NK-92 treated with Interleukin-12 subunit alpha and Interleukin-12 subunit beta, amount 100 ng/mL, for 24 hours (cell line): ENCODE data around the gene TTC27.
A peak's percentile ranks its signal among the peaks of the same experiment; 100 is the strongest.
"Not testable (repeated sequence)": the region's sequence is repeated elsewhere in the genome, so short reads cannot be mapped to it uniquely, and the experiment has no call there.

Experiments
- DNase-seq: peaks from one replicate; lab custom pipeline; 2025; lab: John Stamatoyannopoulos, UW

TTC27 gene

DNA sequence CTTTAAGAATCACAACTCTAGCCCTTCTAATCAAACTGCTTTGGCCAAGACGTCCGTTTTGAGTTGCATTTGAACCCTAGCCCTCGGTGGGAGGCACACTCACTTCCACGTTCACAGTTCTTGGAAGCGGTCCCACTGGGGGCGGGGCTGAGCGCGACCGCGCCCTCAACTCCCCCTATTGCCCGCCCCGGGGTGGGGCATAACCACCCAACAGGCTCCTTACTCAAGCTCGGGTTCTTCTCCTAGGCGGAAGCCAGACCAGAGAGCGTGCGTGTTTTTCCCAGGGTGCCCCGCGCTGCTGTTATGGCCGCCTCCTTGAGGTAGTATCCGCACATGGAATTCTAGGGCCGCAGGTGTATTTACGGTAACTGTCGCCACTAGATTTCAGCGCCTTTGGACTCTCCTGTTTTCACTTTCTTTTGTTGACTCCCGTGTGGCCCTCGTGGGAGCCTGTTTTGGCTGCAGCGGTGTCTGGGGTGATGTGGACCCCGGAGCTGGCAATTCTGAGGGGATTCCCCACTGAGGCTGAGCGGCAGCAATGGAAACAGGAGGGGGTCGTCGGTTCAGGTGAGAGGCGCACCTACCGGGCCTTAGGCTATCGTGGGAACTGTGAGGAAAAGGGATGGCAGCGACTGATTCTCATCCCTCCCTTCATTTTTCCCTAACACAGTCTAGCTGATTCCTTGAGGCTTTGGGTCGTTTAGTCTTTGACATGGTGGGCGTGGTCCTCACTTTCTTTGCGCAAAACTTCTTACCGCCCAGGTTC, at the start of gene TTC27:
TSS of gene TTC27 (plus strand) at position 237 of the 766 bp plus-strand sequence. CDS start at position 480, 243 bp downstream.
- DNase-seq, result peak; percentile 76

DNA sequence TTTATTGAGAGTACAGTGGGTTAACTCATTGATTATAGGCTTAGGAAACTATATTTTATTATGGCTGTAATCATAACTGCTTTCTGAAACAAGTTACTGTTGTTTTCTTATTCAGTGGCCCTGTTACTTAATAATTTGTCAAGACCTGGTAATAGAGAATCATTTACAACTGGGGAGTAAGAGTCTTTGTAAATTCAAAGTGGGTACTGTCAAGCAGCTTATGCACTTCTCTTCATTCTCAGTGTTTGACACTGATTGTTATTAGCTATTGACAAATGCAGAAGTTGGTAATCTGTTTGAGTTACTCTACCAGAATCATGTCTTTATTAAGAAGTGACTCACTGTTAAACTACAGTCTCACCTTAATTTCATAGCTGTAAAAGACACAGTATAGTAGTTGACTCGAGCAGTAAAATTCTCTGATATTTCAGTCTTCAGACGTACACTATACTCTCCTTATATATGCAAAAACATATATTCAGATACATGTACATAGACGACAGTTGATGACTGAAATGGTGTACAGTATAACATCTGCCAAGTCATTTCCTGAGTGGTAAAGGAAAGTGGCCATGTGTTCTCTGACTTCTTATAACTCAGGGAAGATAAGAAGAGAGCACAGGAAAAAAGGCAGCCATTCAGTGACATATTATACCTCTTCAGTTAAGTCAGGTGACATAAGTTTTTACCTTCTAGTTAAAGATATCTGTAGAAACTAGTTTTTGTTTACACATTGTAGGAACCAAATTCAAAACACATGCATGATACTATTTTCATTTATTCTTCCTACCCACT, 36.0 kb upstream of the TTC27 start:
- DNase-seq, result no peak

DNA sequence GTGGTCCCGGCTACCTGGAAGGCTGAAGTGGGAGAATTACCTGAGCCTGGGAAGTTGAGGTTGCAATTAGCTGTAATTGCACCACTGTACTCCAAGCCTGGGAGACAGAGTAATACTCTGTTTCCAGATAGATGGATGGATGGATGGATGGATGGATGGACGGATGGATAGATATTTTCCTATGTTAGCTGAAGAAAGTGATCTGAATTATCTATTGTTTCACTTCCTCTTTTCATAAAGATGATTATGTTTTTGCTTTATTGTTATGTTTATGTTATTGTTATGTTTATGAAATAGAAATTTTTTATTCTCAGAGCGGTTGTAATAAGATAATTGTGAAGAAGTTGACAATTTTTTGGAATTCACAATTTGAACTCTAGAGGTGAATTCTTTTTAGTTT, 33.3 kb upstream of the TTC27 start:
- no peak for DNase-seq

DNA sequence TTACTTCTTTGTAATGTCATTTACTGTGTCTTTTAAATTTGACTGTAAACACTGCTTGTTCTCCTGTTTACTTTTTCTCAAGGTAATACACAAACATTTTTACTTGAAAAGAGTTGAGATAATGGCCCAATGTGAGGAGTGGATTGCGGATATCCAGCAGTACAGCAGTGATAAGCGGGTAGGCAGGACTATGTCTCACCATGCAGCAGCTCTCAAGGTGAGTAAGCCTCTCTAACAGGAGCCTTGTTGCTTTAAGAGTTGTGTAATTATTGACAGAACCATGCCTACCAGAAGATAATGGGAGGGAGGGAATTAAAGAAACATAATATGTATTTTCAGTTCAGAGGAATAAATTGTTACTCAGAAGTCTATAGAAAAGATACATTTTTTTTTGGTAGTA, 16.5 kb upstream of the TTC27 start:
- DNase-seq, result no peak

DNA sequence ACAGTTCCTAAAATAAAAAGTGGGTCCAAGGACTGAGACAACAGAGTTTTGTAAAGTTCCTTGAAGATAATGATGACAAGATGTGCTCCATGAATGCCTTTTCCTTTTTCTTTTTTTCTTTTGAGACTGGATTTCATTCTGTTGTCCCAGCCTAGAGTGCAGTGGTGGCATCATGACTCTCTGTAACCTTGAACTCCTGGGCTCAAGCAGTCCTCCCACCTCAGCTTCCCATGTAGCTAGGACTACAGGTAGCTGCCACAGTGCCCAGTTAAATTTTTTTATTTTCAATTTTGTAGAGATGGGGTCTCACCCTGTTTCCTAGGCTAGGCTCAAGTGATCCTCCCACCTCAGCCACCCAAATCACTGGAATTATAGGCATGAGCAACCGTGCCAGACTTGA, 16.1 kb upstream of the TTC27 start:
- DNase-seq, result no peak

DNA sequence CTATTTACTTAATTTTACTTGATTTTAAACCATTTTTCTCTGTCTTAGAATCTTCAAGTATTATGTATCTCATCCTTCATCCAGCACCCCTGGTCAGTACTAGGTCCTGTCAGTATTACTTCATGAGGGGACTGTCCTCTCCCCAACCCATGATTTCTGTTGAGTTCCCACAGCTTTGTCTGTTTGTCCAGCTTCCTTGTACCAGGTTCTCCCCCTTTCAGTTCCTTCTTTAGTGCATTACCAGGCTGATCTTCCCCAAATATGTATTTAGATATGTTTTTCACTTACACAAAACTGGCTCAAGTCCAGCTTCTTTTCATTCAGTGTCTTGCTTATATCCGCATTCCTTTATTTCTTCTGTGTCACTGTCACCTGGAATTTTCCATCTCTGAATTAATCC, 13.8 kb upstream of the TTC27 start:
- no peak for DNase-seq

DNA sequence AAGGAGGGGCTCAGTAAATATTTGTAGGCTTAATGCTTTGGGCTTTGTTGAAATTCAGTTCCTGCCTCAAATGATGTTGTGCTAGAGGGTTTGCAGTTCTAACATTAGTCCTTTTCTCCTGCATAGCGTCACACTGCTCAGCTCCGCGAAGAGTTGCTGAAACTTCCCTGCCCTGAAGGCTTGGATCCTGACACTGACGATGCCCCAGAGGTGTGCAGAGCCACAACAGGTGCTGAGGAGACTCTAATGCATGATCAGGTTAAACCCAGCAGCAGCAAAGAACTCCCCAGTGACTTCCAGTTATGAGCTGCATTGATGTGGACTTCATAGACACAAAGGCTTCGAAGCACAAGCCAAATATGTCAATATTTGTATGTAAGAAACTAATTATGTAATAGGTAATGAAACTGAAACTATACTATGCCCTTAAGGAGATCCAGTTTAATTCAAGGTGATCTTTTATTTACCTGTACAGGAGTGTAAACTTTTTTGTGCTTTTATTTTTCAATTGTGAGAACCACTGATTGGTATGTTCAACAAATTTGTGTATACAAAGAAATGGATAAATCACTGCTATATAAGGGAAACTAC, 10.2 kb upstream of the TTC27 start:
- no peak for DNase-seq

DNA sequence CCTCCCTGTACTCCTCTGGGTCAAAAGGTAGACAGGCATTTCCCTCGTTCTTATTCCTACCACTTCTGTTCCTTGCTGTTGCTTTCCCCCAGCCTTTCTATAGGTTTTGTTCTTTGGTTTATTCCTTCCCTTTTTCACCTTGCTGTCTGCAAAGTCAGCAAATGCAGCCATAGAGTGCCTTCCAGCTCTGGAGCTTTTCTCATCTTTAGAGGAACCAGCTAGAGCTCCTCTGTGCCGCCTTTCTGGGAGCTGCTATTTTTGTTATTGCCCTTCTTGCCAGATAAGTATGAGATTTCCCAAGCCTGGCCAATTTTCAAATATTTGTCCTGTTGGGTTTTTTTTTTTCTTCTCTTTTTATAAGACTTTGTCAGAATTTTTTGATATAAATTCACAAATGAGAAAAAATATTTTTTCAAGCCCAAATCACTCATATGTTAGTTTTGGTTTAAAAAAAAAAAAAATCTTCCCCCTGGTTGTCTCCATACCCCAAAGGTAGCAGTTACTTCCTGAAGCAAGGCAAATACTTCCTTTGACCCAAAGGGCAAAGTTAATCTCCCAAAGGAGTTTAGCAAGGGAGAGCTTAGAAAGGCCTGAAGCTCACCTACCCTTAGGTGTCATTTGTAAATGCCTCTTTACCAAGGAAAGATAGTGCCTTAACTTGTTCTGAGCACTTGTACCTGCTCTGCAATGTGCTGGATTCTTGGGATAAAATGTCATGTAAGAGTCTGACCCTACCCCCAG, 5.1 kb upstream of the TTC27 start:
- DNase-seq, result no peak

DNA sequence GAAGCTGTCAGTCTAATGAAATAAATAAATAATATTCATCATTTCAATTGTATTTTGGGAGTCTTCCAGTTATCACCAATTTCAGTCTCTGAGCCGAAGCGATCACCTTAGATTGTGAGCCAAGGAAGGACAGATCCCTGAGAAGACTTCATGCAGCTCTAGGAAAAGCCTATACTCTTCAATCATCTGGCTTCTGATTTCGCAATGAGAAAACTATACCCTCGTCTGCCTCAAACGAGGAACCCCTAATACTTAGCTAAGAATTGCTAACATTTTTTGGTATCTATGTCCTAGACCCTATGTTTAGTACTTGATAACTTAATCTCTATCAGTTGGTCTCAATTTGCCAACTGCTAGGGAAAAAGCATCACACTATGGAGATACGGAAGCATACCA, 4.5 kb upstream of the TTC27 start:
- no peak for DNase-seq

DNA sequence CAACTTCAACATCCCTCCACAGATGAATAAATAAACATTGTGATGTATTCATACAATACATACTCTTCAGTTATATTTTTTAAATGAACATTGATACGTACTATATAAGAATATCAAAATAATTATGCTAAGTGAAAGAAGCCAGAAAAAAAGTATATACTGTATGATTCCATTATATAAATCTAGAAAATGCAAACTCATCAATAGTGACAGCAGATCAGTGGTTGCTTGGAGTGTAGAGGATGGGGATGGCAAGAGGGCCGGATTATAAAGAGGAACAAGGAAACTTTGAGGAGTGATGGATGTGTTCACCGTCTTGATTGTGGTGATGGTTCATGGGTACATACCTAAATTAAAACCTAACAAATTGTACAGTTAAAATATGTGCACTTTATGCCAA, 3.0 kb upstream of the TTC27 start:
- no peak for DNase-seq

DNA sequence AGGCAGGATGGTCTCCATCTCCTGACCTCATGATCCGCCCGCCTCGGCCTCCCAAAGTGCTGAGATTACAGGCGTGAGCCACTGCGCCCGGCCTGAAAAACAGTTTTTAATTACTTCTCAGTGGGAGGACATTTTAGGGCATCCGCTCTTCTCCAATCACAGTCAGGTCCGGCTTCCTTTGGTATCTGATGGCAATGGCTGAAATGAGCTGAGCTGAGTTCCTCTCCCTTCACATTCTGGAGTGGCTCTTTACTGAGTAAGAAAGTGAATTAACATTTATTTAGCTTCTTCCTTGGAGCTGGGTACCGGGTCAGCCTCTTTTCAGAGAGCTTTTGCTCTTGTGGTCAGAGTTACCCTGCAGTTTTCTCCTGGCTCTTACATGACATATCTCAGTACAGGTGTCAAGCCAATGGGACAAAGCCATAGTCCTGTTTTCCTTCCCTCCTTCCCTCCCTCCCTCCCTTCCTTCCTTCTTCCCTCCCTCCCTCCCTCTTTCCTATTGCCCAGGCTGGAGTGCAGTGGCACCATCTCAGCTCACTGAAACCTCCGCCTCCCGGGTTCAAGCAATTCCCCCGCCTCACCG, 1.1 kb upstream of the TTC27 start:
- DNase-seq, result no peak

DNA sequence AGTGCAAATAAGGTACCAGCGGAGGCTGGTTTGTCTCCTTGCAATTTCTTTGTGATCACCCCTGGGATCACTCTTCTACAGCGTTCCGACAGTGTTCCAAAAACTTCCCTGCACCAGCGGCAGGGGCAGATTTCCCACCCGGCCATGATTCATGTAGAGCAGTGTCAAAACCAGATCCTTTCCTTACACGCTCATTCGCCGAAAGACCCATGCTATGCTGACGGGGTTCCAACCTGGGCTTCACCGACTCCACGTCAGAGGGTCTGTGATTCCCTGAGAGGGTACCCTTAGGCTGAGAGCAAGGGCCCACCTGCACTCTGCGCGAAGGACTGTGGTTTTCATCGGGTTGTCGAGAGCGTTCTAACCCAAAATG, 423 bp upstream of the TTC27 start:
- no peak for DNase-seq

DNA sequence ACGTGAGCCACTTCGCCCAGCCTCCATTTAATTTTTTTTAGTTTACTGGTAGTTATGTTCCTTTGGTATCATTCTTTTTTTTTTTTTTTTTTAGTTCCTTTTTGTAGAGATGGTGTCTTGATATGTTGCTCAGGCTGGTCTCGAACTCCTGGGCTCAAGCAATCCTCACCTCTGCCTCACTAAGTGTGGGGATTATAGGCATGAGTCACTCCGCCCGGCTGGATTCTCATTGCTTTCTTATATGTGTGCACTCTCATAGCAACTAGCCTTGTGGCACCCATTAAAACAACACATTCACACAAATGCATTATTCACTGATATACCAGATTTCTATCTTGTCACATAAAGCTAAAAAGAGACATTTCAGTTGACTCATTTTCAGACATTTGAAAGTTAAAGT, 4.2 kb downstream of the TTC27 start:
- DNase-seq, result no peak

DNA sequence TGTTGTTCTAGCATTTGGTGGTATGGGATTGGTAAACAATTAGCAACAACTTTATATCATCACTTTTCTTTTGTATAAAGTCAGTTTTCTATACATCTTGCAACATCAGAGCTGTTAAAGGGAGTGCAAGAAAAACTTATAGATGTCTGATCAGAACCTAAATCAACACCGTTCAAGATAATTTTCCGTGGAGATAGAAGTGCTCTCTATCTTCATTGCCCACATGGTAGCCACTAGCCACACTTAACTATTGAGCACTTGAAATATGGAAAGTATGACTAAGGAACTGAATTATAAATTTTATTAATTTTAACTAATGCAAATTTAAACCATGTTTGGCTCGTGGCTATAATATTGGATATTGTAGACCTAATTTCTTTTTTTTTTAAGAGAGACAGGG, 5.2 kb downstream of the TTC27 start:
- no peak for DNase-seq

DNA sequence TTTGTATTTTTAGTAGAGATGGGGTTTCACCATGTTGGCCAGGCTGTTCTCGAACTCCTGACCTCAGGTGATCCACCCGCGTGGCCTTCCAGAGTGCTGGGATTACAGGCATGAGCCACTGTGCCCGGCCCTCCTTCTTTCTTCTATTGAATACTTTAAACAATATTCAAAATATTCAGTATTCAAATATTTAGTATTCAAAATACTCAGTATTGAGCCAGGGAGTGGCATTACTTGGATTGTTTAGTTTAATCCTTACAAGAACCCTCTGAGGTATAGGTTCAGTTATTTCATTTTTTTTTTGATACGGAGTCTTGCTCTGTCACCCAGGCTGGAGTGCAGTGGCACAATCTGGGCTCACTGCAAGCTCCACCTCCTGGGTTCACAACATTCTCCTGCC, 10.7 kb downstream of the TTC27 start:
- DNase-seq, result not testable (repeated sequence)

DNA sequence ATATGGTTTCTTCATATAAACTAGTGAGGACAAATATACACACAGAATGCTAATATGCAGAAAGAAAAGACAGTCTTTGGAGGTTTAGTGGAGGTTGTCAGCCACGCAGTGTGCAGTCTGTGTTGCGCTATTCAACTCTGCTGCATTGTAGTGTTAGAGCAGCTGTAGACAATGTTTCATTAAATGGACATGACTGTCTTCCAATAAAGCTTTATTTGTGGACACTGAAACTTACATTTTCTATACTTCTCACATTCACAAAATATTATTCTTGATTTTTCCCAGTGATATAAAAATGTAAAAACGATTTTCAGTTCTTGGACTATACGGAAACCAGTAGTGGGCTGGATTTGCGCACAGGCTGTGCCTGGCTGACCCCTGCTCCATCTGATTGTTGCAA, 13.3 kb downstream of the TTC27 start:
- no peak for DNase-seq

DNA sequence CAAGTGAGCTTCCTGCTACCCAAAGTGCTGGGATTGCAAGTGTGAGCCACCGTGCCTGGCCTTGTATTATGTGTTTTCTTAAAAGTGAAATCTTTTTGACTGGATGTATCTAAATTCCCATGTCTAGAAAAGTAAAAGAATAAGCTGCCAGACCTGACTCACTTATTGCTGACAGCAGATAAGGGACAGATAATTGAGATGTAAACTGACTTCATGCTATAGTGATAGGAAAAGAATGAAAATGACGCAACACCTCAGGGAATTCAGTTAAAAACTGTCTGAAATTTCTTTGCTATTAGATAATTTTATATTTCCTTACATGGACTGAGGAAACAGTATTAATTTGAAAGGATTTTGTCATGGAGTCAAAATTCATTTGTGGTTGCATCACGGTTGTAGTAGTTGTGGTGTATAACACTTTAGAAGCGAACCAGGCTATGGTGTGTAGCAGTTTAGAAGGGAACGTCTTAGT, 19.4 kb downstream of the TTC27 start:
- DNase-seq, result no peak

DNA sequence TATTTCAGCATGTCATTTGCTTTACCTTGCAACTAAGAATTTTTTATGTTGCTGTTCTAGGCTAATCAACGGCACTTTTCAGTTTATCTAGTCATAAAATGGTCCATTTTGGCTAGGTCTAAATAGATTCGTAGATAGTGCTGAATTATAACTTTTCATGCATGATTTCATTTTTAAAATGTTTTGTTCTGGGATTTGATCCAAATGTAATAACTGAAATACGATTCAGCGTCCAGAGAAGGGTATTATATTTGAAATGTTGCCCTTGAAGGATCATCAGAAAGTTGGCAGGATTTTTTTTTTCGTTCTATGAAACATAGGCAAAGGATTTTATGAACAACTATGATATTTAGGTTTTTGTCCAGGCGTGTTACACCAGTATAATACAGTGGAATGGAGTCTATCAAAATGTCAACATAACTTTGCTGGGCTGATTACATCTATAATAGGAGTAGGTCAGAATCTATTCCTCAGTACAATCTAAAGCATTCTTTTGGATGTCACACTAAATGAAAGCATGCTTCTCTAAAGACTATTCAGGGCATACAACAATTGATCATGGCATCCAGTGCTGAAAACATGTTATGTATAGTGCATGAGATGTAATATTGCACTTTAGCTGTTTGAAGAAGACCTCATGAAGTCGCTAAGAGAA, 24.8 kb downstream of the TTC27 start:
- no peak for DNase-seq

DNA sequence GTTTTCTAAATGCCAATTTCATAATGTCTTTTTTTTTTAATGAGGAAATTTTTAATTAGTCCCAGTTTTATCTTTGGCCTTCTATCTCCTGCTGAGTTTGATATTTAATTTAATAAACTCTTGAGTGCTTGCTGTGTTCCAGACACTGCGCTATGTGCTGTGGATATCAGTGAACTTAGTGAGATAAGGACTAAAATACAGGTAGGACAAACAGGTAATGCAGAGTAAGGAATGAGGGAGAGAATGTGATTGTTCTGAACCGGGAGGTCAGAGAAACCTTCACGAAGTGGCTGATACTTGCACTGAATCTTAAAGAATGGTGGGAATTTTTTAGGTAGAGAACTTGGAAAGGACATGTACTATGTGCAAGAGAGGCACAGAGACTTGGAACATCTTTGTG, 28.2 kb downstream of the TTC27 start:
- DNase-seq, result no peak

DNA sequence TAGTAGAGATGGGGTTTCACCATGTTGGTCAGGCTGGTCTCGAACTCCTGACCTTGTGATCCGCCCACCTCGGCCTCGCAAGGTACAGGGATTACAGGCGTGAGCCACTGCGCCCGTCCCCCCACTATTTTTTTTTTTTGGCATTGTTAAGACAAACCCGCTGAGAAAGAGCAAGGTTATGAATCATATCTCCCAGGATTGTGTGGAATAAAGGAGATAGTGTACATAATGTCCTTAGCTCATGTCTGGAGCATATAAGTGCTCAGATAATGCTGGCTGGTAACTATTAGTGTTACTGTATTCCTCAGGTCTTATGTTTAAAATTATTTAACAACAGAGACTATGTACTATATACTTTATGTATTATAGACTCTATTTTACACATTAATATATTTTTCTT, 36.0 kb downstream of the TTC27 start:
- DNase-seq, result no peak

DNA sequence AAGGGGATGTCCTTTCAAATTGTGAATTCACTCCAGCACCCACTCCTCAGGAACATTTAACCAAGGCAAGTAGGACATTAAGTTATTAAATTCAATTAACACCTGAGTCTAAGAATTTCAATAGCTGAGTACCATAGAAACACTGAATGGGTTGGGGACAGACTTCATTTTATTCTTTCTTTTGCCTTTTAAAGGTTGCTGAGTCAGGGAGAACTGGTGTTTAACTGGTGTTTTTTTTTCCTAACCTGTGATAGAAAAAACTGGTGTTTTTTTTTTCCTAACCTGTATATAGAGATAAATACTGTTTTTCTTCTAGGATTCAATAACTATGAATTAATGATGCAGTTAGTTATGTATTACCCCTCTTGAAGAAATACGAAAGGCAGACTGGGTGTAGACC, 38.9 kb downstream of the TTC27 start:
- DNase-seq, result no peak

DNA sequence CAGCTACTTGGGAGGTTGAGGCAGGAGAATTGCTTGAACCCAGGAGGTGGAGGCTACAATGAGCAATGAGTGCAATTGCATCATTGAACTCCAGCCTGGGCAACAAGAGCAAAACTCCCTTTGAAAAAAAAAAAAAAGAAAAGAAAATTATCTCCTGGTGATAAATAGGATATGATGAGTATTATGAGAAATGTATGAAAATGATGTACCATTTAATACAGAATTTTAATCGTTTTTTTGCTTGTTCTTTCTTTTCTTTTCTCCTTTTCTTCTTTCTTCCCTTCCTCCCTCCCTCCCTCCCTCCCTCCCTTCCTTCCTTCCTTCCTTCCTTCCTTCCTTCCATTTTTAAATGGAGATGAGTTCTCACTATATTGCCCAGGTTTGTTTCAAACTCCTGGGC, 40.4 kb downstream of the TTC27 start:
- no peak for DNase-seq
